HG03175 (cell line): ENCODE data around the gene EMC9.

Experiments
- ATAC-seq: cut with Tn5 transposase; IDR thresholded peaks from one replicate; pipeline ENCODE4 v1.9.1; 2021; ENCODE audit warnings: mild to moderate bottlenecking, moderate library complexity; ENCODE audit not compliant: unreplicated experiment

The EMC9 gene

DNA sequence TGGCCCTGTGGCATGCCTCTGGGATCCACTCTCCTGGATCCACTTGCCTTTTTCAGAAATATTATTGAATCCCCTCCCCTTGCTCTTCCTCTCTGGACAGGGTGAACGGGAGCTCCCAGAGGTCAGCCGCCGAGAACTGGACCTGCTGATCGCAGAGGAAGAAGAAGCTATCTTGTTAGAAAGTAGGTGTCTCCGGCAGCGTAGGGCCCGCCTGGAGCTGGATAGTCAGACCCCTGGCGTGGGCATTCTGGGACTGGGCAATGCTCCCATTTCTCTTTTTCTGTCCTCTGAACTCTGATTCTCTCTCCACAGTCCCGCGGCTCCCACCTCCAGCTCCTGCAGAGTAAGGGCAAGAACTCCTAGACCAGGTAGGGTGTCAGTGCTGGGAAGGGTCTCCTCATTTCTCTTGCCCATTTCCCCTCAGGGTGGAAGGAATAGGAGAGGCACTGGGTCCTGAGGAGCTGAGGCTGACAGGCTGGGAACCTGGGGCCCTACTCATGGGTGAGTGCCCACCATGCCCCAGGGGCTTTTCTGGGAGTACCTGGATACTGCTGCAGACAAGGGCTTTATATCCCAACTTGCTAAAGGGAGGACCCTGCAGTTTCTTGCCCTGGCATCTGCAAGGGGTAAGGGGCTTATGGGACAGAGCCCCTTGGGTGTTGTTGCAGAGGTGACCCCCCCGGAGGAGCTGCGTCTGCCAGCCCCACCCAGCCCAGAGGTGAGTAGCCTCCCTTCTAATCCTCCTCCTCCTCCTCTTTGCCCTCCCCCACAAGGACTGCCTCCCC lies 35.8 kb upstream of the EMC9 start:
- ATAC-seq = no peak

DNA sequence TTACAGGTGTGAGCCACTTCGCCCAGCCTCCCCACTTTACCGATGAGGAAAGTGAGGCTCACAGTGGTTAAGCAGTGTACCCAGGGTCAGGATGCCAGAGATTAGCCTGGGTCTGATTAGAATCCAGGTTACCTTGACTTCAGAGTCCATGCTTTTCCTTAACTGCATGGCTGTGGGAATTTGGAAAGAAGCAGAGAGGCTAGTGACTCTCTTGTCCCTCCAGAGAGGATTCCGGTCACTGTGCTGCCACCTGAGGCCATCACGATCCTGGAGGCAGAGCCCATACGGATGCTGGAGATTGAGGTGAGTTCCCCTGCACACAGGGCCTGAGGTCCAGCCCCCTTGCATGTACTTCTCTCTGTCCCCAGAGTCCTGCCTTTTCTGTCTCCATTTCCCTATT lies 35.2 kb upstream of the EMC9 start:
- no peak for ATAC-seq

DNA sequence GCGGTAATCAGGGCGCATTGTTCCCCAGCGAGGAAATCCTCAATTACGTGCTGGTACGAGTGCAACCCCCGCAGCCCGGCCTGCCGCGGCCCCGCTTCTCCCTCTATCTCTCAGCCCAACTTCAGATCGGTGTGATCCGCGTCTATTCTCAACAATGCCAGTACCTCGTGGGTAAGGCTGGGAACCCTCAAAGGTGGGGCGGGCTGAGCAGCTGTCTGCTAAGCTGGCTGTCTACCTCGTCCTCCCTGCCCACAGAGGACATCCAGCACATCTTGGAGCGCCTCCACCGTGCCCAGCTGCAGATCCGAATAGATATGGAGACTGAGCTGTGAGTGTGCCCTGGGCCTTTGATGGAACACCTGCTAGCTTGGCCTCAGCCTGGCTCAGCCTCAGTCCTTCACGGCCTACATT lies 31.5 kb upstream of the EMC9 start:
- no peak for ATAC-seq

DNA sequence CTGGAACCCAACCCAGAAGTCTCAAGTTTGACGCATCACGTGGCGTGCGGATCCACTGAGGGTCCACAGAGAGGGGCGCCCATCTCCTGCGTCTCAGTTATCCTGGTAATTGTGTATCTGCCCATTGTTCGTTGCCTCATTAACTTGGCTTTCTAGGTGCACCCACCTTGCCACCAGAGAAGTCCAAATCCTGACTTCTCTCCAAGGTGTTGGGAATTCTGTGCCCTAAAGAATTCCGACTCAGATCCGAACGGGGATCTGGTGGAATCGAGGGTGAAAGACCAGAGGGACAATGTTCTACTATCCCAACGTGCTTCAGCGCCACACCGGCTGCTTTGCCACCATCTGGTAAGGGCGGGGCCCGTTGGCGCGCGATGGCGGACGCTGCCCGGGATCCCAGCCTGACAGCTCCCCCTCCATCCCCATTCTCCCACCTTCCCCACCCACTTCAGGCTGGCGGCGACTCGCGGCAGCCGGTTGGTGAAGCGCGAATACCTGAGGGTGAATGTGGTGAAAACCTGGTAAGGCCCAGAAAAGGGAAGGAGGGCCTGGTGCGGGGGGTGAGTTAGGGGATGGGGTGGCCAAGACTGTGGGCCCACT lies 31.0 kb upstream of the EMC9 start:
- ATAC-seq = no peak

DNA sequence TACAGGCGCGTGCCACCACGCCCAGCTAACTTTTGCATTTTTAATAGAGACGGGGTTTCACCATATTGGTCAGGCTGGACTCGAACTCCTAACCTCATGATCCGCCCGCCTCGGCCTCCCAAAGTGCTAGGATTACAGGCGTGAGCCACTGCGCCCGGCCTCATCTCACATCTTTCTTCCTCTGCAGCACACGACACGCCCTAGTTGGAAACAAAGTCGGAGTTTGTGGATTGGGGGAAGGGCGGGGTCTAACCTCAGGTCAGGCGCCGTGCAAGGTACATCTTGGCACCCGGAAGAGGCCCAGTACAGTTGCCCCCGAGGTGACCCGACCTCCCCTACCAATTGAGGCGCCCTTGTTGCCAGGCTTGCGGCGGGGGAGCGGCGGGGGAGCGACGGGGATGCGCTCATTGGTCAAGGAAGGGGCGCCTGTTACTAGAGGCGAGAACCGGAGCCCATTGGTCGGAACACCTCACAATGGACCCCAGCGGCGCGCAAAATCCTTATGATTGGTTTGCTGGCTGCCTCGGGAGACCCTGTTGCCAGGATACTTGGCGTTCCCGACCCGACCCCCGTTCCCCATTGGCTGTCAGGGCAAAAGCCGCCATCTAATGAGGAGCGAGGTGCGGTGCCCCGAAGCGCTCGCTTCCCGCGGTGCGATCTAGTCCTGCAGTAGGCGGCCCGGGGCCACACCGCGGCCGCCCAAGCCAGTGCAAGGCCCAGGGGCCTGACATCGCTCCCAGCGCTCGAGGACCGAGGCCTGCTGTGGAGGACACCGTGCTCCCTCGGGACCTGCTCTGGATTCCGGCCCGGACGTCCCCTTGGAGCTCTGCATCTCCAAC lies 30.2 kb upstream of the EMC9 start, which contains the start of gene REC8:
TSS of gene REC8 (plus strand) at position 659 of the 839 bp plus-strand sequence. CDS start 473 bp downstream, outside the sequence.
- peak; percentile 91 for ATAC-seq

DNA sequence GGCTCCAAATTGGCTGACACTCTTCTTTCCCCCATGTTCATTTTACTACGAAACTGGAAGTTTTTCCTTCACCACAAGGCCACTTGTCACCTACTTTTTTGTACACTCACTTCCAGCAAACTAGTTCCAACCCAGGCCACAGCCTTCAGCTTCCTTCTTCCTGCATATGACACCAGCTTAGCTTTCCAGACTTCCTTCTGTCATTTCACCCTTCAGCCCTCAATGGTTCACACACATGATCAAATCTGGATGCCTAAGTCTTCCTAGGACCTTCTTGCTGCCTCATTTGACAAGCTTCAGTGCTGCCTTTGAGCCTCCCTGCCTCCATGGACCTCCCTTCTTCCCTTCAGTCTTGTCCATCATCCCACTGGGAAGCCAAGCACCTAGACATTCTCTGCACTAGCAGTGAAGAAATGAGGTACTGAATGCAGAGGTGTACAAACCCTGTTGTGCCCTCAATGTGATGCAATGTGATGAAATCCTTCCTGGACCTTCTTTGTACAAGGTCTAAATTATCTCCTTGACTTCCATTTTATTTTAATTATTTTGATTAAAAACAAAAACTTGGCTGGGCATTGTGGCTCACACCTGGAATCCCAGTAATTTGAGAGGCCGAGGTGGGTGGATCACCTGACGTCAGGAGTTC lies 26.2 kb upstream of the EMC9 start:
- no peak for ATAC-seq

DNA sequence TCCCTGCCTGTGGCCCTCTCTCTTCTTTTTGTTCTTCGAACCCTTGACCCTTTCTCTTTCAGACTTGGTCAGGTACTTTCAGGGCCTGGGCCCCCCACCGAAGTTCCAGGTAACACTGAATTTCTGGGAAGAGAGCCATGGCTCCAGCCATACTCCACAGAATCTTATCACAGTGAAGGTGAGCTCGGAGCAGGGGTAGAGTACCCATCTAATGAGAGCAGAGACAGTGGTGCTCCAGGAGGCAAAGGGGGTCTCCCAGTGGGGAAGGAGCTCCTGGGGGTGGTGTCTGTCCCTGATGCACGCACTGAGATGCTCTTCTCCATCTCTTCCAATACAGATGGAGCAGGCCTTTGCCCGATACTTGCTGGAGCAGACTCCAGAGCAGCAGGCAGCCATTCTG lies 24.4 kb upstream of the EMC9 start:
- no peak for ATAC-seq

DNA sequence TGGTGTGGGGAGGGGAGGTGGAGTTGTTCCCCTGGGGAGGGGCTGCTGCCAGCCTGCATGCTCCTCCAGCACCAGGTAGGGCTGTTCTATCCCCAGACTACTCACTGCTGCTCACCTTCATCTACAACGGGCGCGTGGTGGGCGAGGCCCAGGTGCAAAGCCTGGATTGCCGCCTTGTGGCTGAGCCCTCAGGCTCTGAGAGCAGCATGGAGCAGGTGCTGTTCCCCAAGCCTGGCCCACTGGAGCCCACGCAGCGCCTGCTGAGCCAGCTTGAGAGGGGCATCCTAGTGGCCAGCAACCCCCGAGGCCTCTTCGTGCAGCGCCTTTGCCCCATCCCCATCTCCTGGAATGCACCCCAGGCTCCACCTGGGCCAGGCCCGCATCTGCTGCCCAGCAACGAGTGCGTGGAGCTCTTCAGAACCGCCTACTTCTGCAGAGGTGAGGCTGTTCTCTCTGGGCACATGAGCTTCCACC lies 23.2 kb upstream of the EMC9 start:
- ATAC-seq = no peak

DNA sequence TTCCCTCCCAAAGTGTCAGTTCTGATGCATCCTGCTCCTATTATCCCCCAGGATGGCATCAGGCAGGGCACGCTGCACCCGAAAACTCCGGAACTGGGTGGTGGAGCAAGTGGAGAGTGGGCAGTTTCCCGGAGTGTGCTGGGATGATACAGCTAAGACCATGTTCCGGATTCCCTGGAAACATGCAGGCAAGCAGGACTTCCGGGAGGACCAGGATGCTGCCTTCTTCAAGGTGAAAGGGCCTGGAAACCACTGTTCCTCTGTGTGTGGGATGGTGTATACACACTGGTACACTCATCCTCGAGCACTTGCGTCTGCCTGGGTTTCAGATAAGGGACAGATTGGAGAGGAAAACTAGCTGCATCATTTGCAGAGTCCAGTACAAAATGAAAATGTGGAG lies 20.7 kb upstream of the EMC9 start:
- ATAC-seq = no peak

DNA sequence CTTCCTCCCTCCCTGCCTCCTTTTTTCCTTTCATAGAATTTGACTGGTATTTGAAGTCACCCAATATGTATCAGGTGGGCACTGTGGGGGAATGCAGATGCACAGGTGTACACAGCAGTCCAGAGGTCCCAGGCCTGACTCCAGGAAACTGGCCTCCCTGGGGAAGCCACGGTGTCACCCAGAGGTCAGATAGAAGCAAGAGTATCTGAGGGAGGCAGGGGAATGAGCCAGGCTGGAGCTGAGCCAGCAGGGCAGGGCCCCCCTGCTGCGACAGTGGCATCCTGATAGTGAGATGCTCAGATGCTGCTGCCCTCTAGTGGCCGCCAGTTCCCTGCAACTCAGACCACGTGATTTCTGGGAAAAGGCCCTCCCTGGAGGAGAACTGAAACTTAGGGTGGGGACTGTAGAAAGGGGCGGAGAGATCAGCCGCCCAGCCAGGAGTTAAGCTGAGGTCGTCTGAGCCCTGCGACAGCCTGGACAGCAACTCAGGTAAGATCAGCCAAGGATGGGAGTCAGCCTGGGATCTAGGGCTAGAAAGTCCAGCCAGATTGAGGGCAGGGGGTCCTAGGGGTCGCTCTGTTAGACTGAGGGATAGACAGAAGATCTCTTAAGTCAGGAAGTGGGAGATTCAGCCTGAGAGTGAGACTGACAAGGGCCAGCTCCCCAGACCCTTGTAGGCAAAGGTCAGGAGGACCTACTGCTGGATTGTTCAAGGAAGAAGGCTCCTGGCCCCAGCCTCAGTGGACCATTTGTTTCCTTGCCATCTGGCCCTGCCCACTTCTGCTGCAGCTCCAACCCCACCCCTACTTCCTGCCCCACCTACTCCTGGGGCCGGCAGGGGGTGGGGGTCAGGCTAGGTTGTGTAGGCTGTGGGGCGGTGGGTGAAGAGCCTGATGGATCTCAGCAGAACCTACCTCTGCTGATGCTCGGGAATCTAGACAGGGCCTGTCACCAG lies 19.7 kb upstream of the EMC9 start, which contains the start of gene IRF9:
TSS of gene IRF9 (plus strand) at position 416 of the 955 bp plus-strand sequence. CDS start 880 bp downstream, outside the sequence.
- ATAC-seq = peak; percentile 83

DNA sequence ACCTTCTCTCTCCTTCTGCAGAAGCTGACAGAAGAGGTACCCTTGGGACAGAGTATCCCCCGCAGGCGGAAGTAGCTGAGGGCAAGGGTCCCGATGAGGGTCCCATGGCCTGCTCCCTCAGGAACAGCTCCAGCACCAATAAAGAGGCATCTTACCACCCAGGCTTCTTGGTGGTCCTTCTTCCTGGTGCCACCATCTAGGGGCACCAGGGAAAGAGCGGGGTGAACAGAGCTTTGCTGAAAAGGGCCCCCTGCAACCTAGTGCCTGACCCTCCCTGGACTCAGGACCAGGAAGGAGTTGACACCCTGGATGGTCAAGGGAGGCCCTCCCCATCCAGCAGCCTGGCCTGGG lies 19.1 kb upstream of the EMC9 start:
- no peak for ATAC-seq

DNA sequence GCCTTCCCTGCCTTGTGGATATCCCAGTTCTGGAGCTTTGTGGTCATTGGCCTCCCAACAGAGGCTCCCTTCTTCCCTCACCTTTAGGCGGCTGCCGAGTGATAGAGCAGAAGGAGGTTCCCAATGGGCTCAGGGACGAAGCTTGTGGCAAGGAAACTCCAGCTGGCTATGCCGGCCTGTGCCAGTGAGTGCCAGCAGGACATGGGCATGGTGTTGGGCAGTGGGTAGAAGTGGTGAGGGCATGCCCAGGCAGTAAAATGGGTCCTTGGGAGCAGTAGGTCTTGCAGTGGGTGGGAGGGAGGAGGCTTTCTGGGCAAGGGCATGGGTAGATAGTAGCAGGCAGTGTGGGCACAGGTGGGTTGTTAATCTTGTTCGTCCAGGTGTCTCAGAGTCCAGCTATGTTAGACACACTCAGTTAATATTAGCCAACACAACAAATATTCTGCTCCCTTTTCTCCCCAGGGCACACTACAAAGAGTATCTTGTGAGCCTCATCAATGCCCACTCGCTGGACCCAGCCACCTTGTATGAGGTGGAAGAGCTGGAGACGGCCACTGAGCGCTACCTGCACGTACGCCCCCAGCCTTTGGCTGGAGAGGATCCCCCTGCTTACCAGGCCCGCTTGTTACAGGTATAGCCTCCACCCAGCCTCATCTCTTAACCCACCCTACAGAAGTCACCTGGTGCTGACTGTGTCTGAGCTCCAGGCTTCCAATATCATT lies 18.5 kb upstream of the EMC9 start:
- ATAC-seq = no peak

DNA sequence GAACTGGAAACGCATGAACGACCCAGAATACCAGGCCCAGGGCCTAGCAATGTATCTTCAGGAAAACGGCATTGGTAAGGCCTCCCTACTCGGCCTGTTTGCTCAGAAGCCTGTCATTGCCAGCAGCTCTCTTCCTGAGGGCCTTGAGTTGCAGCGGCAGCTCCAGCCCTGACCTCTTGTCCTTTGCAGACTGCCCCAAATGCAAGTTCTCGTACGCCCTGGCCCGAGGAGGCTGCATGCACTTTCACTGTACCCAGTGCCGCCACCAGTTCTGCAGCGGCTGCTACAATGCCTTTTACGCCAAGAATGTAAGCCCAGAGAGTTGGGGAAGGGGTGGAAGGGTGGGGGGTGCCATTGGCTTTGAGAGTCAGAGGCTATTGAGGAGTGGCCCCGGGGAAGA lies 15.9 kb upstream of the EMC9 start:
- ATAC-seq = no peak

DNA sequence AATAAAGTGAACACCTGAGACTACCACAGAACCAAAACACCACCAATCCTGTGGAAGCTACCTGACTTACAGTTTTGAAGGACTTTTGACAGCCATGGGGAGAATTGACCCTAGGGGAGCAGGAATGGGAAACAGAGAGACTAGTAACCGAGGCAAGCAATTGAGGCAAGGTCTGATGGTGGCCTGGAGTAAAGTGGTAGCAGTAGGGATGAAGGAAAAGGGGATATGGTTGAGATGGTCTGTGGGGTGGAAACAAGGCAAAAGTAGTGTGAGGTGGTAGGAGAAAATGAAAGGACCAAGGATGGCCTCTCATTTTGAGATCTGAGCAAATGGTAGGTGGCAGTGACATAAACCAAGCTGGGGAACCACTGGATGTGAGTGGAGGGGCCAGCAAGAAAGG lies 15.4 kb upstream of the EMC9 start:
- ATAC-seq = no peak

DNA sequence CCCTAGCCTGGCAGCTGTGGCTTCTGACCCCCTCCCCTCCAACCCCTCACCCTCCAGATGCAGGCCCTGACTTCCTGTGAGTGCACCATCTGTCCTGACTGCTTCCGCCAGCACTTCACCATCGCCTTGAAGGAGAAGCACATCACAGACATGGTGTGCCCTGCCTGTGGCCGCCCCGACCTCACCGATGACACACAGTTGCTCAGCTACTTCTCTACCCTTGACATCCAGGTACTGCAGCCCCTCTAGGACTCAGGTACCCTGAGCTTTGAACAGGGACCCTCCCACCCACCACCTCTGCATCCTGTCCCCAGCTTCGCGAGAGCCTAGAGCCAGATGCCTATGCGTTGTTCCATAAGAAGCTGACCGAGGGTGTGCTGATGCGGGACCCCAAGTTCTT lies 13.7 kb upstream of the EMC9 start:
- no peak for ATAC-seq

DNA sequence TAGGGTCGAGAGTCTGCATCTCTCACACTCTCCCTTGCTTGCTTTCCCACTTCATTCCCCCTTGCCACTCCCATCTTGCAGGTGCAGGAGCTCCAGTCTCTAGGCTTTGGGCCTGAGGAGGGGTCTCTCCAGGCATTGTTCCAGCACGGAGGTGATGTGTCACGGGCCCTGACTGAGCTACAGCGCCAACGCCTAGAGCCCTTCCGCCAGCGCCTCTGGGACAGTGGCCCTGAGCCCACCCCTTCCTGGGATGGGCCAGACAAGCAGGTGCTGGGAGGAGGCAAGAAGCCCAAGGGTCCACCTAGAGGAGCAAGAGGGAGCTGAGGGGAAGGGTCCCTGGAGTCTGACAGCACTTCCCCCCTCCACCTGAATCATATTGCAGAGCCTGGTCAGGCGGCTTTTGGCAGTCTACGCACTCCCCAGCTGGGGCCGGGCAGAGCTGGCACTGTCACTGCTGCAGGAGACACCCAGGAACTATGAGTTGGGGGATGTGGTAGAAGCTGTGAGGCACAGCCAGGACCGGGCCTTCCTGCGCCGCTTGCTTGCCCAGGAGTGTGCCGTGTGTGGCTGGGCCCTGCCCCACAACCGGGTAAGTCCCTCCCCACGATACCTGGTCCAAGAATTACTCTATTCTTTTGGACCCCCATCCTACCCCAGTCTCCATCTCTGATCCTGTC lies 10.2 kb upstream of the EMC9 start:
- ATAC-seq = no peak

DNA sequence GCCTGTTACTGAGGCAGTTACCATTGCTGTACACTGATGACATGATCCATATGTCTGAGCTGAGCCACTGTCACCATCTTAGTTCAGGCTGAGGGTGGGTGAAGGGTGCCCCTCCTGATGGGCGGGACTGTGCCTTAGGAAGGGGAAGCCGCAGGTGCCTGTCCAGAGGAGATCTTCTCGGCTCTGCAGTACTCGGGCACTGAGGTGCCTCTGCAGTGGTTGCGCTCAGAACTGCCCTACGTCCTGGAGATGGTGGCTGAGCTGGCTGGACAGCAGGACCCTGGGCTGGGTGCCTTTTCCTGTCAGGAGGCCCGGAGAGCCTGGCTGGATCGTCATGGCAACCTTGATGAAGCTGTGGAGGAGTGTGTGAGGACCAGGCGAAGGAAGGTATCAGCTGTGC lies 9.6 kb upstream of the EMC9 start:
- ATAC-seq = no peak

DNA sequence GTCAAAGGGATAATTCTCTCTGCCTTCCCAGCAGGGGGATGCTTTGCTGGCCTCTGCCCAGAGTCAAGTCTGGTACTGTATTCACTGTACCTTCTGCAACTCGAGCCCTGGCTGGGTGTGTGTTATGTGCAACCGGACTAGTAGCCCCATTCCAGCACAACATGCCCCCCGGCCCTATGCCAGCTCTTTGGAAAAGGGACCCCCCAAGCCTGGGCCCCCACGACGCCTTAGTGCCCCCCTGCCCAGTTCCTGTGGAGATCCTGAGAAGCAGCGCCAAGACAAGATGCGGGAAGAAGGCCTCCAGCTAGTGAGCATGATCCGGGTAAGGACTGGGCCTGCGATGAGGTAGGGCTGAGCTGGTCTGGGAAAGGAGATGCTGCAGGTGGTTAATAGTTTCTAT lies 9.2 kb upstream of the EMC9 start:
- ATAC-seq = no peak

DNA sequence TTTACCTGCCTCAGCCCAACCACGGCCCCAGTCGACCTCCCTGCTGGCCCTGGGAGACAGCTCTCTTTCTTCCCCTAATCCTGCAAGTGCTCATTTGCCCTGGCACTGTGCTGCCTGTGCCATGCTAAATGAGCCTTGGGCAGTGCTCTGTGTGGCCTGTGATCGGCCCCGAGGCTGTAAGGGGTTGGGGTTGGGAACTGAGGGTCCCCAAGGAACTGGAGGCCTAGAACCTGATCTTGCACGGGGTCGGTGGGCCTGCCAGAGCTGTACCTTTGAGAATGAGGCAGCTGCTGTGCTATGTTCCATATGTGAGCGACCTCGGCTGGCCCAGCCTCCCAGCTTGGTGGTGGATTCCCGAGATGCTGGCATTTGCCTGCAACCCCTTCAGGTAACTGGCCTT lies 8.7 kb upstream of the EMC9 start:
- ATAC-seq = no peak
